Measurements from ENCODE around the gene GSTM5. TPM values are rescaled to one million over a fixed set of nuclear protein-coding genes. Genes with fewer than 3 reads are reported as not detected.

GSTM5 gene
- total and polyA plus RNA-seq, 4 donors, result 0.59 to 2.8 (median 1.3) TPM

GRCh38 chr1:109718495-109718894 is 6.4 kb downstream of the GSTM5 start:
- TF ChIP-seq RAD21 (IDR thresholded peaks at IDR 0.05) (peak; percentile 62 to 64), NR2F2 (IDR thresholded peaks at IDR 0.05) (no peak)
- TF ChIP-seq, protein P1, sequence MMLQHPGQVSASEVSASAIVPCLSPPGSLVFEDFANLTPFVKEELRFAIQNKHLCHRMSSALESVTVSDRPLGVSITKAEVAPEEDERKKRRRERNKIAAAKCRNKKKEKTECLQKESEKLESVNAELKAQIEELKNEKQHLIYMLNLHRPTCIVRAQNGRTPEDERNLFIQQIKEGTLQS (IDR thresholded peaks at IDR 0.05), result no peak
- TF ChIP-seq, protein P2, sequence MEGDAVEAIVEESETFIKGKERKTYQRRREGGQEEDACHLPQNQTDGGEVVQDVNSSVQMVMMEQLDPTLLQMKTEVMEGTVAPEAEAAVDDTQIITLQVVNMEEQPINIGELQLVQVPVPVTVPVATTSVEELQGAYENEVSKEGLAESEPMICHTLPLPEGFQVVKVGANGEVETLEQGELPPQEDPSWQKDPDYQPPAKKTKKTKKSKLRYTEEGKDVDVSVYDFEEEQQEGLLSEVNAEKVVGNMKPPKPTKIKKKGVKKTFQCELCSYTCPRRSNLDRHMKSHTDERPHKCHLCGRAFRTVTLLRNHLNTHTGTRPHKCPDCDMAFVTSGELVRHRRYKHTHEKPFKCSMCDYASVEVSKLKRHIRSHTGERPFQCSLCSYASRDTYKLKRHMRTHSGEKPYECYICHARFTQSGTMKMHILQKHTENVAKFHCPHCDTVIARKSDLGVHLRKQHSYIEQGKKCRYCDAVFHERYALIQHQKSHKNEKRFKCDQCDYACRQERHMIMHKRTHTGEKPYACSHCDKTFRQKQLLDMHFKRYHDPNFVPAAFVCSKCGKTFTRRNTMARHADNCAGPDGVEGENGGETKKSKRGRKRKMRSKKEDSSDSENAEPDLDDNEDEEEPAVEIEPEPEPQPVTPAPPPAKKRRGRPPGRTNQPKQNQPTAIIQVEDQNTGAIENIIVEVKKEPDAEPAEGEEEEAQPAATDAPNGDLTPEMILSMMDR (IDR thresholded peaks at IDR 0.05; ENCODE audit: low read depth, low read length, missing input control), result peak; percentile 19
- 82% methylated on average over 2 of the region's 2 CpGs for WGBS
- Histone ChIP-seq H3K27ac (ENCODE audit: low read depth in 1 of 2, low read length in 2 of 2) (no peak overlapping the region), H3K36me3 (ENCODE audit: control insufficient read depth in 4 of 4, insufficient read depth in 3 of 4, low read depth in 1 of 4, low read length in 3 of 4) (no peaks in the 10 kb centered on the region), H3K9me3 (ENCODE audit: control insufficient read depth in 4 of 4, low read length in 3 of 4) (no peaks in the 10 kb centered on the region), H3K9ac (ENCODE audit: low read depth in 1 of 2, low read length in 2 of 2) (no peak overlapping the region), H3K4me1 (ENCODE audit: control insufficient read depth in 4 of 4, insufficient read depth in 4 of 4, low read length in 3 of 4) (no peaks in the 10 kb centered on the region), H3K4me3 (ENCODE audit: low read depth in 1 of 3, low read length in 3 of 3) (no peak overlapping the region), H3K27me3 (ENCODE audit: control insufficient read depth in 4 of 4, insufficient read depth in 4 of 4, low read length in 3 of 4) (no peaks in the 10 kb centered on the region)
- DNase-seq (ENCODE audit: low spot score), result peak; percentile 33

DNA sequence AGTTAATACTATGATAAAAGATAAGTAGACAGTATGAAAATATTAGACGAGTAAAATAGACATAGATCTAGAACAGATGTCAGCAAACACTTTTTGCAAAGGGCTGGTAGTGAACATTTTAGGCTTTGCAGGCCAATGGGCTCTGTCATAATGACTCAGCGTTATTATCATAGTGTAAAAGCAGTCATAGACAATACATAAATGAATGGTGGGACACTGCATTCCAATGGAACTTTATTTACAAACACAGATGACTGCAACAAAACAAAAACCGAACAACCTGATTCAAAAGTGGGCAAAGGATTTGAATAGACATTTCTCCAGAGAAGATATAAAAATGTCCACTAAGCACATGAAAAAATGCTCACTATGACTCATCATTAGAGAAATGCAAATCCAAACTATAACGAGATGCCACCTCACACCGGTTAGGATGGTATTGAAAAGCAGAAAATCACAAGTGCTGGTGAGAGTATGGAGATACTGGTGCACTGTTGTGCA is 7.3 kb downstream of the GSTM5 start:
- Histone ChIP-seq H3K27ac (ENCODE audit: low read depth in 1 of 2, low read length in 2 of 2) (no peak overlapping the region), H3K9ac (ENCODE audit: low read depth in 1 of 2, low read length in 2 of 2) (no peak overlapping the region), H3K27me3 (ENCODE audit: control insufficient read depth in 4 of 4, insufficient read depth in 4 of 4, low read length in 3 of 4) (no peaks in the 10 kb centered on the region), H3K9me3 (ENCODE audit: control insufficient read depth in 4 of 4, low read length in 3 of 4) (no peaks in the 10 kb centered on the region), H3K4me3 (ENCODE audit: low read depth in 1 of 3, low read length in 3 of 3) (no peak overlapping the region), H3K36me3 (ENCODE audit: control insufficient read depth in 4 of 4, insufficient read depth in 3 of 4, low read depth in 1 of 4, low read length in 3 of 4) (no peaks in the 10 kb centered on the region), H3K4me1 (ENCODE audit: control insufficient read depth in 4 of 4, insufficient read depth in 4 of 4, low read length in 3 of 4) (no peaks in the 10 kb centered on the region)
- no peak for DNase-seq (ENCODE audit: low spot score)
- WGBS, result 83% methylated on average over 5 of the region's 5 CpGs
- no peak for TF ChIP-seq ZBTB33 (IDR thresholded peaks at IDR 0.05)
- no peak for TF ChIP-seq YY1 (IDR thresholded peaks at IDR 0.05)
- TF ChIP-seq RAD21 (IDR thresholded peaks at IDR 0.05), result no peak
- no peak for TF ChIP-seq RXRA (IDR thresholded peaks at IDR 0.05)
- TF ChIP-seq, protein P1 (IDR thresholded peaks at IDR 0.05), result no peak
- no peak for TF ChIP-seq NR2F2 (IDR thresholded peaks at IDR 0.05)
- TF ChIP-seq HNF4A (conservative IDR thresholded peaks at IDR 0.05), result no peak
- TF ChIP-seq FOXA2 (IDR thresholded peaks at IDR 0.05), result no peak
- TF ChIP-seq GABPA (IDR thresholded peaks at IDR 0.05 in 1 of 2, conservative IDR thresholded peaks at IDR 0.05 in 1 of 2), result no peak
- TF ChIP-seq FOXA1 (IDR thresholded peaks at IDR 0.05), result no peak
- TF ChIP-seq SP1 (IDR thresholded peaks at IDR 0.05), result no peak
- TF ChIP-seq, protein P2 (IDR thresholded peaks at IDR 0.05; ENCODE audit: low read depth, low read length, missing input control), result no peak
- TF ChIP-seq, protein P3, sequence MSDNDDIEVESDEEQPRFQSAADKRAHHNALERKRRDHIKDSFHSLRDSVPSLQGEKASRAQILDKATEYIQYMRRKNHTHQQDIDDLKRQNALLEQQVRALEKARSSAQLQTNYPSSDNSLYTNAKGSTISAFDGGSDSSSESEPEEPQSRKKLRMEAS (IDR thresholded peaks at IDR 0.05), result no peak
- no peak for TF ChIP-seq HNF4G (IDR thresholded peaks at IDR 0.05)
- TF ChIP-seq JUND (IDR thresholded peaks at IDR 0.05), result no peak

Measured in liver (tissue), 9 donors.